ENCODE measurements around the gene DUSP10. TPM values are rescaled to one million over a fixed set of nuclear protein-coding genes. Genes with fewer than 3 reads are reported as not detected.

Gene DUSP10
- total RNA-seq, 1 donor from 2014 or later = 4.7 TPM

- intact Hi-C loops (cut with DNase I) = no loop called here
- Histone ChIP-seq H3K27me3 (no peaks in the 10 kb centered on the region), H3K9me3 (no peaks in the 10 kb centered on the region), H3K27ac (no peak overlapping the region), H3K4me1 (no peaks in the 10 kb centered on the region), H3K36me3 (no peaks in the 10 kb centered on the region), H3K4me3 (no peak overlapping the region)
- no peak for DNase-seq (ENCODE audit: extremely low spot score in 2 of 2)
- TF ChIP-seq CTCF (IDR thresholded peaks at IDR 0.05) = no peak
Measured at GRCh38 chr1:221782970-221783369, 41.1 kb upstream of the DUSP10 start.

- Histone ChIP-seq H3K27me3 (no peaks in the 10 kb centered on the region), H3K9me3 (no peaks in the 10 kb centered on the region), H3K4me3 (no peak overlapping the region), H3K4me1 (no peaks in the 10 kb centered on the region), H3K27ac (no peak overlapping the region), H3K36me3 (no peaks in the 10 kb centered on the region)
- intact Hi-C loops (cut with DNase I) = no loop called here
- DNase-seq (ENCODE audit: extremely low spot score in 2 of 2) = no peak
- TF ChIP-seq POLR2A (IDR thresholded peaks at IDR 0.05) = no peak
- TF ChIP-seq POLR2AphosphoS5 (IDR thresholded peaks at IDR 0.05; ENCODE audit: insufficient read depth in 1 of 2, low read depth in 1 of 2) = no peak
- no peak for TF ChIP-seq CTCF (IDR thresholded peaks at IDR 0.05)
Measured at GRCh38 chr1:221782477-221782876, 40.6 kb upstream of the DUSP10 start.

- H3K9me3 ChIP-seq = no peaks in the 10 kb centered on the region
- TF ChIP-seq CTCF (IDR thresholded peaks at IDR 0.05) (no peak), POLR2A (IDR thresholded peaks at IDR 0.05) (no peak), POLR2AphosphoS5 (IDR thresholded peaks at IDR 0.05; ENCODE audit: insufficient read depth in 1 of 2, low read depth in 1 of 2) (no peak)
- DNase-seq (ENCODE audit: extremely low spot score in 2 of 2) = no peak
- H3K4me3 ChIP-seq = no peak overlapping the region
- intact Hi-C loops (cut with DNase I) = no loop called here
- no peaks in the 10 kb centered on the region for H3K36me3 ChIP-seq
- no peaks in the 10 kb centered on the region for H3K27me3 ChIP-seq
- no peak overlapping the region for H3K27ac ChIP-seq
- H3K4me1 ChIP-seq = no peaks in the 10 kb centered on the region
Measured at GRCh38 chr1:221781102-221781755, 39.3 kb upstream of the DUSP10 start.

GRCh38 chr1:221780175-221780574 is 38.3 kb upstream of the DUSP10 start:
- no peak for DNase-seq (ENCODE audit: extremely low spot score in 2 of 2)
- no peak overlapping the region for H3K4me3 ChIP-seq
- H3K27me3 ChIP-seq = no peaks in the 10 kb centered on the region
- no peak overlapping the region for H3K27ac ChIP-seq
- no peaks in the 10 kb centered on the region for H3K36me3 ChIP-seq
- intact Hi-C loops (cut with DNase I) = no loop called here
- TF ChIP-seq POLR2A (IDR thresholded peaks at IDR 0.05) (no peak), CTCF (IDR thresholded peaks at IDR 0.05) (no peak), POLR2AphosphoS5 (IDR thresholded peaks at IDR 0.05; ENCODE audit: insufficient read depth in 1 of 2, low read depth in 1 of 2) (no peak)
- H3K9me3 ChIP-seq = no peaks in the 10 kb centered on the region
- H3K4me1 ChIP-seq = no peaks in the 10 kb centered on the region

- Histone ChIP-seq H3K27ac (no peak overlapping the region), H3K27me3 (no peaks in the 10 kb centered on the region), H3K36me3 (no peaks in the 10 kb centered on the region), H3K4me3 (no peak overlapping the region), H3K9me3 (no peaks in the 10 kb centered on the region), H3K4me1 (no peaks in the 10 kb centered on the region)
- intact Hi-C loops (cut with DNase I) = no loop called here
- no peak for TF ChIP-seq POLR2AphosphoS5 (IDR thresholded peaks at IDR 0.05; ENCODE audit: insufficient read depth in 1 of 2, low read depth in 1 of 2)
- TF ChIP-seq POLR2A (IDR thresholded peaks at IDR 0.05) = no peak
- TF ChIP-seq CTCF (IDR thresholded peaks at IDR 0.05) = no peak
- DNase-seq (ENCODE audit: extremely low spot score in 2 of 2) = no peak
Measured at GRCh38 chr1:221779771-221780170, 37.9 kb upstream of the DUSP10 start.

Data from vagina (tissue), 2 donors.